ENCODE data around the gene SATB2.

DNA sequence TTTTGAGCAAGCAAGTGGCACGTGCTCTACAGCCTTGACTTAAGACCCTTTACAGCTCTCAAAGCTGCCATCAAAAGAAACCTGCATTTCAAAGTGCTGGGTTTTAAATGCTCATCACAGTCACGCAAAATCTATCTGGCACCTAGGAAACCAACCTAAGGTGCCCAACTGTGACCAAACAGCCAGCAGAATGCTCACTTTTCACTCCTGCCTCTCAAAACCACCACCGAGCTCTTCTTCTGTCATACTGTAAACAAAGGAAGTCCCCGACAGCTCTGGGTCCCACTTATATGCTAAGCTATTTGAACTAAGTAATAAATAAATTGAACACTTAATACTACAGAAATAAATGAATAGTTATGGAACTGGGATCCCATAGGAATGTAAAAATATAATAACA is 33.6 kb downstream of the SATB2 start:
- TF ChIP-seq CTCF (IDR thresholded peaks at IDR 0.05 in 2 of 3, conservative IDR thresholded peaks at IDR 0.05 in 1 of 3; ENCODE audit: borderline replicate concordance in 1 of 3, insufficient read depth in 1 of 3, low read depth in 2 of 3, low read length in 2 of 3) (no peak), POLR2A (IDR thresholded peaks at IDR 0.05; ENCODE audit: borderline replicate concordance, extremely low read depth, insufficient read depth, insufficient read length) (no peak), CEBPB (IDR thresholded peaks at IDR 0.05; ENCODE audit: low read depth) (no peak), RAD21 (IDR thresholded peaks at IDR 0.05; ENCODE audit: low read depth) (no peak), SP1 (IDR thresholded peaks at IDR 0.05; ENCODE audit: low read depth) (no peak), POLR2AphosphoS5 (IDR thresholded peaks at IDR 0.05; ENCODE audit: low read depth, low read length) (no peak), SIN3A (IDR thresholded peaks at IDR 0.05; ENCODE audit: low read depth) (no peak), JUND (IDR thresholded peaks at IDR 0.05) (no peak), REST (IDR thresholded peaks at IDR 0.05; ENCODE audit: low read depth) (no peak), EZH2phosphoT487 (IDR thresholded peaks at IDR 0.05; ENCODE audit: borderline replicate concordance) (no peak), FOSL1 (IDR thresholded peaks at IDR 0.05; ENCODE audit: low read depth) (no peak)
- TF ChIP-seq, protein P1, sequence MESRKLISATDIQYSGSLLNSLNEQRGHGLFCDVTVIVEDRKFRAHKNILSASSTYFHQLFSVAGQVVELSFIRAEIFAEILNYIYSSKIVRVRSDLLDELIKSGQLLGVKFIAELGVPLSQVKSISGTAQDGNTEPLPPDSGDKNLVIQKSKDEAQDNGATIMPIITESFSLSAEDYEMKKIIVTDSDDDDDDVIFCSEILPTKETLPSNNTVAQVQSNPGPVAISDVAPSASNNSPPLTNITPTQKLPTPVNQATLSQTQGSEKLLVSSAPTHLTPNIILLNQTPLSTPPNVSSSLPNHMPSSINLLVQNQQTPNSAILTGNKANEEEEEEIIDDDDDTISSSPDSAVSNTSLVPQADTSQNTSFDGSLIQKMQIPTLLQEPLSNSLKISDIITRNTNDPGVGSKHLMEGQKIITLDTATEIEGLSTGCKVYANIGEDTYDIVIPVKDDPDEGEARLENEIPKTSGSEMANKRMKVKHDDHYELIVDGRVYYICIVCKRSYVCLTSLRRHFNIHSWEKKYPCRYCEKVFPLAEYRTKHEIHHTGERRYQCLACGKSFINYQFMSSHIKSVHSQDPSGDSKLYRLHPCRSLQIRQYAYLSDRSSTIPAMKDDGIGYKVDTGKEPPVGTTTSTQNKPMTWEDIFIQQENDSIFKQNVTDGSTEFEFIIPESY (IDR thresholded peaks at IDR 0.05; ENCODE audit: extremely low read depth, insufficient replicate concordance, low read length): no peak

Data from HCT116 (cell line).